HepG2 (cell line): Measurements from ENCODE around the gene TGM1. TPM values are rescaled to one million over a fixed set of nuclear protein-coding genes. Genes with fewer than 3 reads are reported as not detected.

Source experiments
- CBX1 ChIP-seq: IDR thresholded peaks from one replicate; pipeline ENCODE4 v1.6.1; 2016; ENCODE audit warnings: antibody characterized with exemption, low read depth
- HINFP ChIP-seq: sonication (generic); formaldehyde crosslinking; IDR thresholded peaks from 2 replicates; pipeline ENCODE4 v1.4.0; 2020; ENCODE audit warnings: low read depth, mild to moderate bottlenecking, missing genetic modification reagents
- HNRNPL ChIP-seq: fragments of 200-400 bp; formaldehyde crosslinking; IDR thresholded peaks from 2 replicates; pipeline ENCODE4 v1.6.1; 2017; ENCODE audit warnings: mild to moderate bottlenecking, low read depth, low read length
- KIAA2018 ChIP-seq: sonication (generic); formaldehyde crosslinking; IDR thresholded peaks from 2 replicates; pipeline ENCODE4 v1.5.0; 2020; ENCODE audit warnings: mild to moderate bottlenecking, missing genetic modification reagents, borderline replicate concordance
- MEIS1 ChIP-seq: sonication (generic); formaldehyde crosslinking; IDR thresholded peaks from 2 replicates; pipeline ENCODE4 v1.9.0; 2021; ENCODE audit warnings: mild to moderate bottlenecking, missing genetic modification reagents, moderate library complexity, borderline replicate concordance
- NCOR1 ChIP-seq: fragments of 200-600 bp; sonication (generic); IDR thresholded peaks from 2 replicates; pipeline ENCODE4 v1.7.0; 2017; ENCODE audit warnings: antibody characterized with exemption, low read length, borderline replicate concordance
- SP2 ChIP-seq: sonication (generic); formaldehyde crosslinking; IDR thresholded peaks from 2 replicates; pipeline ENCODE4 v1.5.1; 2020; ENCODE audit warnings: mild to moderate bottlenecking, missing genetic modification reagents
- SPEN ChIP-seq: sonication (generic); formaldehyde crosslinking; IDR thresholded peaks from 2 replicates; pipeline ENCODE4 v1.5.1; 2020; ENCODE audit warnings: low read depth, mild to moderate bottlenecking, missing genetic modification reagents
- ZNF432 ChIP-seq: sonication (generic); formaldehyde crosslinking; IDR thresholded peaks from 2 replicates; pipeline ENCODE4 v1.5.0; 2020; ENCODE audit warnings: missing genetic modification reagents, mild to moderate bottlenecking, borderline replicate concordance
- ZNF543 ChIP-seq: sonication (generic); formaldehyde crosslinking; IDR thresholded peaks from 2 replicates; pipeline ENCODE4 v1.4.0; 2020; ENCODE audit warnings: mild to moderate bottlenecking, missing genetic modification reagents
- ZNF556 ChIP-seq: sonication (generic); formaldehyde crosslinking; IDR thresholded peaks from 2 replicates; pipeline ENCODE4 v1.4.0; 2020; ENCODE audit warnings: mild to moderate bottlenecking, missing genetic modification reagents, borderline replicate concordance
- ZNF784 ChIP-seq: sonication (generic); formaldehyde crosslinking; IDR thresholded peaks from 2 replicates; pipeline ENCODE4 v1.5.1; 2020; ENCODE audit warnings: missing genetic modification reagents, mild to moderate bottlenecking, borderline replicate concordance
- ZNF879 ChIP-seq: sonication (generic); formaldehyde crosslinking; IDR thresholded peaks from 2 replicates; pipeline ENCODE4 v1.8.1; 2023; ENCODE audit warnings: missing genetic modification reagents
- polyA plus RNA-seq, 8 experiments: library from polyadenylated mRNA; depleted of rRNA in 3 of 8; stranded (reverse) in 7 of 8; unstranded in 1 of 8; fragments of >200 nt; fragmentation: Illumina TruSeq in 4 of 8; extraction: Trizol in 4 of 8; gene quantifications; 2 replicates each; pipeline versions ENCODE4 v1.2.1 to v1.2.3, GENCODE V29; 2011 to 2016; ENCODE audit warnings: low read depth in 4 of 8, missing spikeins in 1 of 8, mixed read lengths in 1 of 8; ENCODE audit not compliant: insufficient read depth in 1 of 8
- total RNA-seq, 5 experiments: library from RNA; depleted of rRNA; stranded (reverse); fragments of >200 nt; fragmentation: Illumina TruSeq; extraction: Trizol; gene quantifications; 2 replicates each; pipeline ENCODE4 v1.2.3, GENCODE V29; 2016; ENCODE audit warnings: low read depth in 1 of 5
- TF ChIP-seq, protein P1 (sequence below): IDR thresholded peaks from 2 replicates; pipeline ENCODE4 v1.6.1; 2016; ENCODE audit warnings: missing compliant biosample characterization, missing genetic modification reagents, borderline replicate concordance
- TF ChIP-seq, protein P2 (sequence below): sonication (generic); formaldehyde crosslinking; IDR thresholded peaks from 2 replicates; pipeline ENCODE4 v1.5.0; 2020; ENCODE audit warnings: missing genetic modification reagents

TGM1 gene
- total and polyA plus RNA-seq, 2 of the 13 experiments (the other 11 are each of a cell fraction or from before 2014, with no cell fraction given) = 3.2 to 10.6 TPM

DNA sequence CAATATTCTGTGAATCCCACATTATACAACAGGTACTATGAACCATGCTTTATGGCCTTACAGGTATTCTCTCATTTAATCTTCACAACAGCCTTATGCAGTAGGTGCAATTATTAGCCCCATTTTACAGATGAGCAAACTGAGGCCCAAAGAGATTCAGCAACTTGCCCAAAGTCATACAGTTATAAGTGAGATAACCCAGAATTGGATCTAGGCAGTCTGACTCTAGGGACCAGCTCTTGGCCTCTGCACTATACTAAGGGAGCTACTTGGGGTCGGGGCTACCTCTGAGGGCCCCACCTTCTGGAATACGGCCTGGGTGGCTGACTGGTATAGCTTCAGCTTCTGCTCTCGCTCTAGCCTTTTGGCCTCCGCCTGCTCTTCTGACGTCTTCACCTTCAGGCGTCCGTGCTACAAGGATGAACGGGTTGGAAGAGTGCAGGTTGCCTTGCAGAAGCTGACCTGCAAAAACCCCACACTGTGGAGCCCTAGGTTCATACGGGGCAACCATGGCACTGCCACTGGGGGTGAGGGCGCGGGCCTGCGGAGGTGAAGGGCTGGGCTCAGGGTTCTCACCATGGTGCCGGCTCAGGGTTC, 7.7 kb upstream of the TGM1 start (continued):
- TF ChIP-seq, protein P1, sequence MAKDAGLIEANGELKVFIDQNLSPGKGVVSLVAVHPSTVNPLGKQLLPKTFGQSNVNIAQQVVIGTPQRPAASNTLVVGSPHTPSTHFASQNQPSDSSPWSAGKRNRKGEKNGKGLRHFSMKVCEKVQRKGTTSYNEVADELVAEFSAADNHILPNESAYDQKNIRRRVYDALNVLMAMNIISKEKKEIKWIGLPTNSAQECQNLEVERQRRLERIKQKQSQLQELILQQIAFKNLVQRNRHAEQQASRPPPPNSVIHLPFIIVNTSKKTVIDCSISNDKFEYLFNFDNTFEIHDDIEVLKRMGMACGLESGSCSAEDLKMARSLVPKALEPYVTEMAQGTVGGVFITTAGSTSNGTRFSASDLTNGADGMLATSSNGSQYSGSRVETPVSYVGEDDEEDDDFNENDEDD = no peak
- TF ChIP-seq HINFP (CRISPR knock-in tag) (no peak), ZNF784 (CRISPR knock-in tag) (peak; percentile 4), MEIS1 (CRISPR knock-in tag) (no peak), CBX1 (no peak), ZNF432 (CRISPR knock-in tag) (no peak), HNRNPL (peak; percentile 95), SPEN (CRISPR knock-in tag) (no peak), ZNF879 (CRISPR knock-in tag) (0 out of 2 replicates have a peak, but pooled peaks have one; percentile 1), KIAA2018 (CRISPR knock-in tag) (no peak), NCOR1 (no peak), ZNF543 (CRISPR knock-in tag) (no peak), SP2 (CRISPR knock-in tag) (no peak), ZNF556 (CRISPR knock-in tag) (no peak)
- TF ChIP-seq, protein P2, sequence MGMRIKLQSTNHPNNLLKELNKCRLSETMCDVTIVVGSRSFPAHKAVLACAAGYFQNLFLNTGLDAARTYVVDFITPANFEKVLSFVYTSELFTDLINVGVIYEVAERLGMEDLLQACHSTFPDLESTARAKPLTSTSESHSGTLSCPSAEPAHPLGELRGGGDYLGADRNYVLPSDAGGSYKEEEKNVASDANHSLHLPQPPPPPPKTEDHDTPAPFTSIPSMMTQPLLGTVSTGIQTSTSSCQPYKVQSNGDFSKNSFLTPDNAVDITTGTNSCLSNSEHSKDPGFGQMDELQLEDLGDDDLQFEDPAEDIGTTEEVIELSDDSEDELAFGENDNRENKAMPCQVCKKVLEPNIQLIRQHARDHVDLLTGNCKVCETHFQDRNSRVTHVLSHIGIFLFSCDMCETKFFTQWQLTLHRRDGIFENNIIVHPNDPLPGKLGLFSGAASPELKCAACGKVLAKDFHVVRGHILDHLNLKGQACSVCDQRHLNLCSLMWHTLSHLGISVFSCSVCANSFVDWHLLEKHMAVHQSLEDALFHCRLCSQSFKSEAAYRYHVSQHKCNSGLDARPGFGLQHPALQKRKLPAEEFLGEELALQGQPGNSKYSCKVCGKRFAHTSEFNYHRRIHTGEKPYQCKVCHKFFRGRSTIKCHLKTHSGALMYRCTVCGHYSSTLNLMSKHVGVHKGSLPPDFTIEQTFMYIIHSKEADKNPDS (CRISPR knock-in tag) = no peak; the same call in 1 of the 2 replicates
